ENCODE data around the gene TM2D1. TPM values are rescaled to one million over a fixed set of nuclear protein-coding genes. Genes with fewer than 3 reads are reported as not detected.
"Not testable (repeated sequence)": the region's sequence is repeated elsewhere in the genome, so short reads cannot be mapped to it uniquely, and the experiment has no call there.

Gene TM2D1
- total RNA-seq, 1 experiment from 2014 or later: 22.7 TPM

DNA sequence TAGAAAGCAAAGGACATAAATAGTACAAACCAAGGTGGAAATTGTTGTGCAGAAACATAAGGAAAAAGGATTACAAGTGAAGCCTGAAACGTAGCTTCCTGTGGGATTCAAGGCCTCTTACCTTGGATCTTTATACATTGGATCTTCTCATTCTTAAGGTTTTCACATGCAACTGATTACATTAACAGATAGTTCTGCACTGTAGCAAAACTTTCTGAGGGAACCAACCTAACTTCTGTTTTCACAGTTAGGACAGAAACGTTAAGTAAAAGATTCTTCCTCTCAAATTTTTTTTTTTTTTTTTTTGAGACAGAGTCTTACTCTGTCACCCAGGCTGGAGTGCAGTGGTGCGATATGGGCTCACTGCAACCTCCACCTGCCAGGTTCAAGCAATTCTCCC, 7.8 kb upstream of the TM2D1 start:
- ATAC-seq (no peak), DNase-seq (ENCODE audit: low read depth, low spot score) (no peak)
- H3K4me1 ChIP-seq (ENCODE audit: control insufficient read depth in 1 of 2, insufficient read depth in 2 of 2, low read length in 2 of 2): no peaks in the 10 kb centered on the region
- no peak overlapping the region for H3K4me3 ChIP-seq (replicated peaks in 1 of 2; ENCODE audit: low read depth in 1 of 2, low read length in 2 of 2)
- no peaks in the 10 kb centered on the region for H4K20me1 ChIP-seq (ENCODE audit: insufficient read depth)
- no peaks in the 10 kb centered on the region for H3K9me3 ChIP-seq (ENCODE audit: control insufficient read depth in 1 of 2, insufficient read depth in 1 of 2, low read depth in 1 of 2, low read length in 2 of 2)
- no peaks in the 10 kb centered on the region for H3K36me3 ChIP-seq (ENCODE audit: control insufficient read depth in 1 of 2, insufficient read depth in 2 of 2, low read length in 2 of 2)
- intact Hi-C loops (cut with micrococcal nuclease): no loop called here
- H3K4me2 ChIP-seq (ENCODE audit: low read length): no peak overlapping the region
- no peaks in the 10 kb centered on the region for H3K9me2 ChIP-seq (ENCODE audit: insufficient read depth)
- H3K27ac ChIP-seq (ENCODE audit: low read depth, low read length): no peak overlapping the region
- H3K79me2 ChIP-seq (ENCODE audit: insufficient read depth, low read length): no peaks in the 10 kb centered on the region
- RAD21 ChIA-PET (ENCODE audit: low non-redundant PET in 1 of 2, low total read pairs in 2 of 2, uncharacterized antibody in 2 of 2, unreplicated experiment in 2 of 2): no interaction called here
- no peak overlapping the region for H3K9ac ChIP-seq (ENCODE audit: low read length)
- H2AFZ ChIP-seq (ENCODE audit: low read depth, low read length, poor library complexity, severe bottlenecking): no peak overlapping the region
- H3K27me3 ChIP-seq (ENCODE audit: insufficient read depth, low read length): no peaks in the 10 kb centered on the region
- no peak for TF ChIP-seq EGR1 (IDR thresholded peaks at IDR 0.05; ENCODE audit: low read depth)
- POLR2A ChIA-PET: no interaction called here
- no TSS peak for BruUV-seq (replicated peaks)
- CTCF ChIA-PET: no interaction called here

DNA sequence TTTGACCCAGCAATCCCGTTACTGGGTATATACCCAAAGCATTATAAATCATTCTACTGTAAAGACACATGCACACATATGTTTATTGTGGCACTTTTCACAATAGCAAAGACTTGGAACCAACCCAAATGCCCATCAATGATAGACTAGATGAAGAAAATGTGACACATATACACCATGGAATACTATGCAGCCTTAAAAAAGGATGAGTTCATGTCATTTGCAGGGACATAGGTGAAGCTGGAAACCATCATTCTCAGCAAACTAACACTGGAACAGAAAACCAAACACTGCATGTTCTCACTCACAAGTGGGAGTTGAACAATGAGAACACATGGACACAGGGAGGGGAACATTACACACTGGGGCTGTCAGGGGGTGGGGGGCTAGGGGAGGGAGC, 5.7 kb upstream of the TM2D1 start:
- H3K9ac ChIP-seq (ENCODE audit: low read length); H3K4me3 ChIP-seq (replicated peaks in 1 of 2; ENCODE audit: low read depth in 1 of 2, low read length in 2 of 2); H3K9me2 ChIP-seq (ENCODE audit: insufficient read depth); H3K27ac ChIP-seq (ENCODE audit: low read depth, low read length); H2AFZ ChIP-seq (ENCODE audit: low read depth, low read length, poor library complexity, severe bottlenecking); H4K20me1 ChIP-seq (ENCODE audit: insufficient read depth); POLR2A ChIA-PET; H3K36me3 ChIP-seq (ENCODE audit: control insufficient read depth in 1 of 2, insufficient read depth in 2 of 2, low read length in 2 of 2); intact Hi-C loops (cut with micrococcal nuclease); ATAC-seq; RAD21 ChIA-PET (ENCODE audit: low non-redundant PET in 1 of 2, low total read pairs in 2 of 2, uncharacterized antibody in 2 of 2, unreplicated experiment in 2 of 2); BruUV-seq (replicated peaks); CTCF ChIA-PET; DNase-seq (ENCODE audit: low read depth, low spot score); H3K9me3 ChIP-seq (ENCODE audit: control insufficient read depth in 1 of 2, insufficient read depth in 1 of 2, low read depth in 1 of 2, low read length in 2 of 2); H3K4me2 ChIP-seq (ENCODE audit: low read length); H3K79me2 ChIP-seq (ENCODE audit: insufficient read depth, low read length); H3K27me3 ChIP-seq (ENCODE audit: insufficient read depth, low read length): not testable (repeated sequence)
- H3K4me1 ChIP-seq (ENCODE audit: control insufficient read depth in 1 of 2, insufficient read depth in 2 of 2, low read length in 2 of 2): peaks cover 0 to 14% of the 10 kb centered on the region in 2 experiments; a peak in 2 of 4 replicates

DNA sequence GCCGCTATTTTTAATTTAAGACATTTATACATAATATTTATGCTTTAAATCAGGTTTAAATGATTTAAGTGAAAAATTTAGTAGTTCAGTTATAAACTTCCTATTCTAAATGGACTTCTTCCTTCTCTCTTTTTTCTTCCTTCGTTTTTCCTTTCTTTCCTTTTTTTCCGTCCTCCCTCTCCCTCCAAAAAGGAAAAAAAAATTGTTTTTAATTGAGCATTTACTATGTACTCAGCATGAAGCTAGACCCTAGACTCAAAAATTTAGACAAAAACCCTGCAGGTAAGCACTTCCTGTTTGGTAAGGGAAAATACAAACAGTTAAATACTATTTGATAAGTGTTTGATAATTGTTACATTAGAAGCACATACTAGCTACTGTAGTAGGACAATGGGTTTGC, 2.6 kb upstream of the TM2D1 start:
- TF ChIP-seq SRF (IDR thresholded peaks at IDR 0.05; ENCODE audit: low read depth): no peak
- no peak for TF ChIP-seq ELF1 (IDR thresholded peaks at IDR 0.05; ENCODE audit: borderline replicate concordance, low read depth)
- CTCF ChIA-PET: no interaction called here
- DNase-seq (ENCODE audit: low read depth, low spot score) (no peak), ATAC-seq (no peak)
- POLR2A ChIA-PET: no interaction called here
- no peak overlapping the region for H2AFZ ChIP-seq (ENCODE audit: low read depth, low read length, poor library complexity, severe bottlenecking)
- 0 out of 4 replicates have a peak, but pooled peaks cover 0 to 2% of the 10 kb centered on the region in 2 experiments for H3K36me3 ChIP-seq (ENCODE audit: control insufficient read depth in 1 of 2, insufficient read depth in 2 of 2, low read length in 2 of 2)
- no peaks in the 10 kb centered on the region for H3K9me2 ChIP-seq (ENCODE audit: insufficient read depth)
- H3K27ac ChIP-seq (ENCODE audit: low read depth, low read length): no peak overlapping the region
- no peaks in the 10 kb centered on the region for H3K27me3 ChIP-seq (ENCODE audit: insufficient read depth, low read length)
- H3K9ac ChIP-seq (ENCODE audit: low read length): no peak overlapping the region
- no peak overlapping the region for H3K4me2 ChIP-seq (ENCODE audit: low read length)
- no peak overlapping the region for H3K4me3 ChIP-seq (replicated peaks in 1 of 2; ENCODE audit: low read depth in 1 of 2, low read length in 2 of 2)
- BruUV-seq (replicated peaks): no TSS peak
- H3K79me2 ChIP-seq (ENCODE audit: insufficient read depth, low read length): peaks cover 24% of the 10 kb centered on the region
- RAD21 ChIA-PET (ENCODE audit: low non-redundant PET in 1 of 2, low total read pairs in 2 of 2, uncharacterized antibody in 2 of 2, unreplicated experiment in 2 of 2): no interaction called here
- intact Hi-C loops (cut with micrococcal nuclease): no loop called here
- no peaks in the 10 kb centered on the region for H3K9me3 ChIP-seq (ENCODE audit: control insufficient read depth in 1 of 2, insufficient read depth in 1 of 2, low read depth in 1 of 2, low read length in 2 of 2)
- peaks cover 8 to 31% of the 10 kb centered on the region in 2 experiments for H3K4me1 ChIP-seq (ENCODE audit: control insufficient read depth in 1 of 2, insufficient read depth in 2 of 2, low read length in 2 of 2)
- H4K20me1 ChIP-seq (ENCODE audit: insufficient read depth): no peaks in the 10 kb centered on the region

Measured in HCT116 (cell line).